Liver (tissue), 9 donors: ENCODE results near the gene KIF1A. TPM values are rescaled to one million over a fixed set of nuclear protein-coding genes. Genes with fewer than 3 reads are reported as not detected.

Source experiments
- DNase-seq: peaks from one replicate; pipeline ENCODE4 v3.0.0-alpha.2; 2017; ENCODE audit warnings: low spot score
- H3K27ac ChIP-seq, 2 donors: one replicate each; pipeline ENCODE4 v1.7.0; 2013; ENCODE audit warnings: inconsistent platforms in 2 of 2, low read length in 2 of 2, control low read depth in 1 of 2, low read depth in 1 of 2, mild to moderate bottlenecking in 1 of 2
- H3K27me3 ChIP-seq, 4 donors: one replicate each; pipeline versions ENCODE4 v1.6.1 to v1.7.0; 2013; ENCODE audit warnings: low read length in 3 of 4, inconsistent platforms in 1 of 4, mild to moderate bottlenecking in 1 of 4, moderate library complexity in 1 of 4; ENCODE audit not compliant: control insufficient read depth in 4 of 4, insufficient read depth in 4 of 4
- H3K36me3 ChIP-seq, 4 donors: one replicate each; pipeline versions ENCODE4 v1.6.1 to v1.7.0; 2013; ENCODE audit warnings: low read length in 3 of 4, mild to moderate bottlenecking in 3 of 4, low read depth in 1 of 4, moderate library complexity in 1 of 4; ENCODE audit not compliant: control insufficient read depth in 4 of 4, insufficient read depth in 3 of 4
- H3K4me1 ChIP-seq, 4 donors: one replicate each; pipeline versions ENCODE4 v1.6.1 to v1.7.0; 2013; ENCODE audit warnings: low read length in 3 of 4, mild to moderate bottlenecking in 3 of 4, moderate library complexity in 1 of 4; ENCODE audit not compliant: control insufficient read depth in 4 of 4, insufficient read depth in 4 of 4
- H3K4me3 ChIP-seq, 3 donors: one replicate each; pipeline versions ENCODE4 v1.6.1 to v1.7.0; 2013; ENCODE audit warnings: low read length in 3 of 3, control low read depth in 1 of 3, low read depth in 1 of 3, mild to moderate bottlenecking in 1 of 3
- H3K9ac ChIP-seq, 2 donors: one replicate each; pipeline ENCODE4 v1.7.0; 2013; ENCODE audit warnings: low read length in 2 of 2, mild to moderate bottlenecking in 2 of 2, moderate library complexity in 2 of 2, control low read depth in 1 of 2, low read depth in 1 of 2
- H3K9me3 ChIP-seq, 4 donors: one replicate each; pipeline versions ENCODE4 v1.6.1 to v1.7.0; 2013; ENCODE audit warnings: low read length in 3 of 4; ENCODE audit not compliant: control insufficient read depth in 4 of 4
- ATF3 ChIP-seq: IDR thresholded peaks from 2 replicates; pipeline ENCODE4 v1.6.1; 2016; ENCODE audit warnings: antibody characterized with exemption
- CTCF ChIP-seq: fragments of 150-350 bp; IDR thresholded peaks from 2 replicates; pipeline ENCODE4 v1.5.1; 2017; ENCODE audit warnings: improper control_type of control experiment, low read depth, low read length; ENCODE audit not compliant: missing input control
- EGR1 ChIP-seq, 2 donors: IDR thresholded peaks; 2 replicates each; pipeline ENCODE4 v1.6.1; 2016 to 2018; ENCODE audit warnings: antibody characterized with exemption in 2 of 2, low read depth in 2 of 2
- FOXA1 ChIP-seq: IDR thresholded peaks from 2 replicates; pipeline ENCODE4 v1.6.1; 2016; ENCODE audit warnings: antibody characterized with exemption
- FOXA2 ChIP-seq: IDR thresholded peaks from 2 replicates; pipeline ENCODE4 v1.6.1; 2016; ENCODE audit warnings: antibody characterized with exemption
- GABPA ChIP-seq, 2 donors: IDR thresholded peaks in 1 of 2; conservative IDR thresholded peaks in 1 of 2; 2 replicates each; pipeline ENCODE4 v1.6.1; 2016; ENCODE audit warnings: antibody characterized with exemption in 2 of 2, mild to moderate bottlenecking in 1 of 2, moderate library complexity in 1 of 2
- HNF4A ChIP-seq, 2 donors: conservative IDR thresholded peaks; 2 replicates each; pipeline ENCODE4 v1.6.1; 2016; ENCODE audit warnings: antibody characterized with exemption in 2 of 2, mild to moderate bottlenecking in 2 of 2
- HNF4G ChIP-seq: IDR thresholded peaks from 2 replicates; pipeline ENCODE4 v1.6.1; 2016; ENCODE audit warnings: antibody characterized with exemption
- JUND ChIP-seq, 2 donors: IDR thresholded peaks; 2 replicates each; pipeline ENCODE4 v1.6.1; 2016; ENCODE audit warnings: antibody characterized with exemption in 2 of 2
- MAX ChIP-seq: IDR thresholded peaks from 2 replicates; pipeline ENCODE4 v1.6.1; 2016; ENCODE audit warnings: antibody characterized with exemption
- NR2F2 ChIP-seq: IDR thresholded peaks from 2 replicates; pipeline ENCODE4 v1.6.1; 2016; ENCODE audit warnings: antibody characterized with exemption
- RAD21 ChIP-seq, 2 donors: IDR thresholded peaks; 2 replicates each; pipeline ENCODE4 v1.6.1; 2016; ENCODE audit warnings: antibody characterized with exemption in 2 of 2, mild to moderate bottlenecking in 2 of 2
- RXRA ChIP-seq, 2 donors: IDR thresholded peaks; 2 replicates each; pipeline ENCODE4 v1.6.1; 2017 to 2018; ENCODE audit warnings: antibody characterized with exemption in 2 of 2, mild to moderate bottlenecking in 1 of 2
- SP1 ChIP-seq: IDR thresholded peaks from 2 replicates; pipeline ENCODE4 v1.6.1; 2018; ENCODE audit warnings: antibody characterized with exemption, mild to moderate bottlenecking
- TAF1 ChIP-seq: conservative IDR thresholded peaks from 2 replicates; pipeline ENCODE4 v1.6.1; 2016; ENCODE audit warnings: antibody characterized with exemption, mild to moderate bottlenecking
- YY1 ChIP-seq: IDR thresholded peaks from 2 replicates; pipeline ENCODE4 v1.6.1; 2016; ENCODE audit warnings: antibody characterized with exemption, mild to moderate bottlenecking
- ZBTB33 ChIP-seq: IDR thresholded peaks from 2 replicates; pipeline ENCODE4 v1.6.1; 2016; ENCODE audit warnings: antibody characterized with exemption
- WGBS: extraction: QIAGEN DNeasy Blood & Tissue Kit; methylation state at CpG from one replicate; pipeline ENCODE4 v1.1.7; 2013; 5-methylcytosine and 5-hydroxymethylcytosine counted together
- polyA plus RNA-seq, 2 donors: library from polyadenylated mRNA; stranded (reverse) in 1 of 2; unstranded in 1 of 2; fragments of 200-250 nt in 1 of 2; fragments of >200 nt in 1 of 2; fragmentation: Nextera tagmentation in 1 of 2; extraction: Ambion mirVana in 1 of 2; gene quantifications; one replicate each; pipeline versions ENCODE4 v1.2.1 to v1.2.3, GENCODE V29; 2013 to 2015
- total RNA-seq, 2 donors: library from RNA; depleted of rRNA; stranded (reverse); fragments of >200 nt; gene quantifications; one replicate each; pipeline ENCODE4 v1.2.3, GENCODE V29; 2014
- donor health status: healthy.
- donor health status: healthy.
- donor health status: healthy.
- donor health status: healthy.
- donor health status: healthy.

KIF1A gene
- total and polyA plus RNA-seq, 4 donors: 0.03 to 0.21 (median 0.11) TPM

GRCh38 chr2:240672076-240672700 lies 147.8 kb downstream of the KIF1A start:
- TF ChIP-seq TAF1 (no peak), FOXA1 (no peak), CTCF (no peak), YY1 (no peak), MAX (no peak), GABPA (IDR thresholded peaks at IDR 0.05 in 1 of 2, conservative IDR thresholded peaks at IDR 0.05 in 1 of 2) (no peak)
- 53% methylated on average over 46 of the region's 46 CpGs for WGBS
- Histone ChIP-seq H3K9ac (no peak overlapping the region), H3K27ac (no peak overlapping the region), H3K9me3 (no peaks in the 10 kb centered on the region), H3K4me3 (no peak overlapping the region), H3K36me3 (no peaks in the 10 kb centered on the region), H3K4me1 (peaks cover 0 to 7% (median 0%) of the 10 kb centered on the region in 4 donors), H3K27me3 (peaks cover 0 to 2% (median 0%) of the 10 kb centered on the region in 4 donors)
- no peak for DNase-seq

GRCh38 chr2:240670950-240671349 lies 149.1 kb downstream of the KIF1A start:
- Histone ChIP-seq H3K27me3 (peaks cover 0 to 2% (median 0%) of the 10 kb centered on the region in 4 donors), H3K4me1 (peaks cover 0 to 7% (median 0%) of the 10 kb centered on the region in 4 donors), H3K4me3 (no peak overlapping the region), H3K27ac (no peak overlapping the region), H3K36me3 (no peaks in the 10 kb centered on the region), H3K9me3 (no peaks in the 10 kb centered on the region), H3K9ac (no peak overlapping the region)
- no peak for DNase-seq
- TF ChIP-seq TAF1: no peak
- no peak for TF ChIP-seq MAX
- TF ChIP-seq HNF4A (conservative IDR thresholded peaks at IDR 0.05): no peak
- TF ChIP-seq RAD21 (IDR thresholded peaks at IDR 0.05): no peak
- WGBS: 65% methylated on average over 4 of the region's 4 CpGs

GRCh38 chr2:240670402-240670801 lies 149.6 kb downstream of the KIF1A start:
- Histone ChIP-seq H3K9me3 (no peaks in the 10 kb centered on the region), H3K4me3 (no peak overlapping the region), H3K27ac (no peak overlapping the region), H3K9ac (no peak overlapping the region), H3K27me3 (peaks cover 0 to 2% (median 0%) of the 10 kb centered on the region in 4 donors), H3K4me1 (peaks cover 0 to 7% (median 0%) of the 10 kb centered on the region in 4 donors), H3K36me3 (no peaks in the 10 kb centered on the region)
- TF ChIP-seq HNF4G (no peak), ATF3 (no peak), RXRA (IDR thresholded peaks at IDR 0.05) (no peak), EGR1 (IDR thresholded peaks at IDR 0.05; ENCODE audit: low read depth in 2 of 2) (no peak), CTCF (no peak), HNF4A (conservative IDR thresholded peaks at IDR 0.05) (no peak), YY1 (no peak), FOXA2 (no peak), ZBTB33 (no peak), RAD21 (IDR thresholded peaks at IDR 0.05) (no peak), TAF1 (no peak), NR2F2 (no peak), JUND (IDR thresholded peaks at IDR 0.05) (no peak), SP1 (no peak), GABPA (IDR thresholded peaks at IDR 0.05 in 1 of 2, conservative IDR thresholded peaks at IDR 0.05 in 1 of 2) (no peak)
- no peak for DNase-seq
- 58% methylated on average over 7 of the region's 7 CpGs for WGBS
